NB4 (cell line): ENCODE results near the gene MBD3L2.
"Not testable (repeated sequence)": the region's sequence is repeated elsewhere in the genome, so short reads cannot be mapped to it uniquely, and the experiment has no call there.

ENCODE experiments used
- CTCF ChIP-seq: IDR thresholded peaks from one replicate; pipeline ENCODE4 v1.5.1; 2012; ENCODE audit warnings: low read depth, low read length
- POLR2A ChIP-seq: IDR thresholded peaks from 2 replicates; pipeline ENCODE4 v1.6.1; 2011; ENCODE audit warnings: mild to moderate bottlenecking; ENCODE audit not compliant: insufficient read length; ENCODE audit errors: extremely low read depth

GRCh38 chr19:7040079-7040478 lies 9.0 kb upstream of the MBD3L2 start, which contains the start of gene MBD3L4:
- not testable (repeated sequence) for TF ChIP-seq CTCF, POLR2A
